Body of pancreas (tissue), 4 donors: ENCODE data around the gene BEST2. TPM values are rescaled to one million over a fixed set of nuclear protein-coding genes. Genes with fewer than 3 reads are reported as not detected.

Source experiments
- ATAC-seq: fragments of 150-250 bp; one replicate; pipeline ENCODE4 v1.9.1; 2016
- DNase-seq, 4 donors: peaks; one replicate each; pipeline ENCODE4 v3.0.0-alpha.2; 2019
- H3K27ac ChIP-seq, 4 donors: fragments of 200-600 bp; sonication (generic); 1 replicate in 3 of 4; 2 replicates in 1 of 4; pipeline versions ENCODE4 v1.5.1 to v1.6.1; 2016 to 2019; ENCODE audit warnings: mild to moderate bottlenecking in 1 of 4, mixed read lengths in 1 of 4, moderate library complexity in 1 of 4
- H3K27me3 ChIP-seq, 2 donors: fragments of 200-600 bp; sonication (generic); one replicate each; pipeline ENCODE4 v1.6.0; 2016; ENCODE audit warnings: mild to moderate bottlenecking in 1 of 2
- H3K36me3 ChIP-seq, 2 donors: fragments of 200-600 bp; sonication (generic); replicated peaks in 1 of 2; 2 replicates each; pipeline ENCODE4 v1.5.1; 2016; ENCODE audit warnings: low read depth in 2 of 2; ENCODE audit not compliant: insufficient read depth in 1 of 2
- H3K4me1 ChIP-seq: fragments of 200-600 bp; sonication (generic); one replicate; pipeline ENCODE4 v1.6.0; 2016
- H3K4me3 ChIP-seq, 2 donors: fragments of 200-600 bp; sonication (generic); 1 replicate in 1 of 2; 2 replicates in 1 of 2; pipeline ENCODE4 v1.5.1; 2016 to 2019
- H3K9me3 ChIP-seq, 3 donors: fragments of 200-600 bp; sonication (generic); 1 replicate in 2 of 3; 2 replicates in 1 of 3; pipeline ENCODE4 v1.5.1; 2016
- CTCF ChIP-seq, 7 experiments: fragments of 450-650 bp in 4 of 7; fragments of 200-600 bp in 3 of 7; sonication (generic) in 3 of 7; IDR thresholded peaks; one replicate each; pipeline ENCODE4 v1.5.1; 2016 to 2019; ENCODE audit warnings: antibody characterized with exemption in 7 of 7
- POLR2A ChIP-seq, 3 donors: fragments of 450-650 bp; IDR thresholded peaks; one replicate each; pipeline ENCODE4 v1.6.1; 2016; ENCODE audit warnings: antibody characterized with exemption in 3 of 3, mild to moderate bottlenecking in 2 of 3
- WGBS, 2 donors: methylation state at CpG; one replicate each; pipeline ENCODE4 v1.1.5; 2017; 5-methylcytosine and 5-hydroxymethylcytosine counted together
- intact Hi-C: fragments of 100-400 bp; cut with DNase I; formaldehyde crosslinking; loops from one replicate; pipeline ENCODE4 v1.15.1; 2023
- total RNA-seq, 2 donors: library from RNA; depleted of rRNA; stranded (reverse); fragments of >200 nt; gene quantifications; one replicate each; pipeline ENCODE4 v1.1.0, GENCODE V29; 2016

The BEST2 gene
- total RNA-seq, 2 donors from 2014 or later, result not detected

DNA sequence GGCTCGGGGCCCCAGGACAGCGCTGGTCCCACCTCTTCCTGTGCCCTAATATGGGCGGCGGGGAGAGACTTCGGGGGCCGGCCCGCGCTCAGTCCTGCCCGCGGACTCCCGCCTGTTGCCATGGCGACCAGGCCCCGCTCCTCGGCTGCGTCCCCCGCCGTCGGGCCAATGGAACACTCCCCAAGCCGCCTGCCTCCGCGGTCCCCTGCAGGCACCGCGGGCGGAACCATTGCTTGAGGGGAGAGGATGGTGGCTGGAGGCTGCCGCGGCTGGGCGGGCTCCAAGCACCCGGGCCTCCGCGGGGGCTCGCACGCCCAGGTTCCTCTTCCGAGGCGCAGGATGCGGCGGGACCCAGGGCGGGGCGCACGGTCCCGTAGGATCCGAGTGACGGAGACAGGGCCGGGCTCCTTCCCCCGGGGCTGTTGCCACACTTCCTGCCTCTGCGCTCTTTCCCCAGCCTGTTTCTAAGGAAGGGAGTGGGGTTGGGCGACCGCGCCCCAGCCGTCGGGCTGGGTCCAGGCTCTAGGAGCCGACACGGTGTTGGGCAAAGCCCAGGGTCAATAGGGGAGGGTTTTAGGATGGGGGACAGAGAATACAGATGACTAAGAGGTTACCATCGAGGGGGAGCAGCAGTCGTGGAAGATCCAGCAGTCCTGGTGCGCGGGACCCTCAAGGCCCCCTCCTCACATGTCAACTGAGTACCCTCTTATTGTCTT lies 38.5 kb downstream of the BEST2 start:
- peaks cover 71% of the 10 kb centered on the region for H3K4me1 ChIP-seq
- intact Hi-C loops, result no loop called here

GRCh38 chr19:12790628-12791344 lies 39.2 kb downstream of the BEST2 start:
- WGBS, 2 donors, result 1 to 2% methylated on average over 15 to 22 of the region's 22 CpGs
- Histone ChIP-seq H3K27me3 (no peaks in the 10 kb centered on the region), H3K36me3 (no peaks in the 10 kb centered on the region), H3K27ac (peak overlapping the region; percentile 94 to 100 (median 98)), H3K9me3 (no peaks in the 10 kb centered on the region), H3K4me3 (no peak overlapping the region), H3K4me1 (peaks cover 64% of the 10 kb centered on the region)
- DNase-seq, result no peak
- intact Hi-C loops, result no loop called here
- TF ChIP-seq CTCF (IDR thresholded peaks at IDR 0.05) (no peak), POLR2A (IDR thresholded peaks at IDR 0.05) (no peak)
- ATAC-seq, result no peak

More for the DNA sequence above, 38.5 kb downstream of the BEST2 start:
- ATAC-seq (peak; percentile 49), DNase-seq (peak; percentile 95 to 98 (median 97))
- Histone ChIP-seq H3K9me3 (no peaks in the 10 kb centered on the region), H3K27me3 (no peaks in the 10 kb centered on the region), H3K36me3 (no peaks in the 10 kb centered on the region), H3K4me3 (no peak overlapping the region), H3K27ac (peak overlapping the region; percentile 94 to 100 (median 98))
- TF ChIP-seq CTCF (IDR thresholded peaks at IDR 0.05) (no peak), POLR2A (IDR thresholded peaks at IDR 0.05) (peak; percentile 81 to 96 (median 86))
- 0% methylated on average over 14 to 52 of the region's 56 CpGs for WGBS, 2 donors

- Histone ChIP-seq H3K27ac (peak within 1 kb of the TSS; percentile 94 to 100 (median 98)), H3K4me1 (peaks cover 63% of the 10 kb centered on the region), H3K9me3 (no peaks in the 10 kb centered on the region), H3K4me3 (peak within 1 kb of the TSS; percentile 87 to 91), H3K36me3 (no peaks in the 10 kb centered on the region), H3K27me3 (no peaks in the 10 kb centered on the region)
- intact Hi-C loops, result no loop called here
- TF ChIP-seq CTCF (IDR thresholded peaks at IDR 0.05), result peak in 3 of 7 experiments; percentile 9 to 25 (median 18)
- peak; percentile 100 for TF ChIP-seq POLR2A (IDR thresholded peaks at IDR 0.05)
- peak; percentile 98 to 99 (median 98) for DNase-seq
- WGBS, 2 donors, result 0 to 1% methylated on average over 3 to 71 of the region's 73 CpGs
- ATAC-seq, result peak; percentile 54
Measured at GRCh38 chr19:12791345-12792050, 39.9 kb downstream of the BEST2 start, which contains the start of gene JUNB. Gene JUNB, plus strand, starts transcription at chr19:12791486. Its CDS starts 286 bp downstream, at chr19:12791772.

- H3K27me3 ChIP-seq, result no peaks in the 10 kb centered on the region
- WGBS, 2 donors, result 0% methylated on average over 80 of the region's 84 CpGs; no CpG with 5 or more reads in 1 of the 2 donors
- H3K4me1 ChIP-seq, result peaks cover 58% of the 10 kb centered on the region
- DNase-seq (peak; percentile 75 to 81 (median 78)), ATAC-seq (no peak)
- intact Hi-C loops, result no loop called here
- H3K4me3 ChIP-seq, result peak overlapping the region; percentile 87 to 91
- peak overlapping the region; percentile 94 to 100 (median 98) for H3K27ac ChIP-seq
- H3K9me3 ChIP-seq, result no peaks in the 10 kb centered on the region
- H3K36me3 ChIP-seq, result no peaks in the 10 kb centered on the region
- TF ChIP-seq POLR2A (IDR thresholded peaks at IDR 0.05) (peak; percentile 29 to 59 (median 56)), CTCF (IDR thresholded peaks at IDR 0.05) (peak in 1 of 7 experiments; percentile 1)
Measured at GRCh38 chr19:12792051-12792852, 40.7 kb downstream of the BEST2 start.
